Stimulated activated CD4-positive, alpha-beta T cell treated with anti-CD3 and anti-CD28 coated beads, Interleukin-1b, Interleukin-23, amount 100 ng/mL, for 48 hours (primary cell): Measurements from ENCODE around the gene SLMAP.

Source experiments
- DNase-seq: peaks from one replicate; pipeline ENCODE4 v3.0.0-alpha.2; 2020

SLMAP gene

DNA sequence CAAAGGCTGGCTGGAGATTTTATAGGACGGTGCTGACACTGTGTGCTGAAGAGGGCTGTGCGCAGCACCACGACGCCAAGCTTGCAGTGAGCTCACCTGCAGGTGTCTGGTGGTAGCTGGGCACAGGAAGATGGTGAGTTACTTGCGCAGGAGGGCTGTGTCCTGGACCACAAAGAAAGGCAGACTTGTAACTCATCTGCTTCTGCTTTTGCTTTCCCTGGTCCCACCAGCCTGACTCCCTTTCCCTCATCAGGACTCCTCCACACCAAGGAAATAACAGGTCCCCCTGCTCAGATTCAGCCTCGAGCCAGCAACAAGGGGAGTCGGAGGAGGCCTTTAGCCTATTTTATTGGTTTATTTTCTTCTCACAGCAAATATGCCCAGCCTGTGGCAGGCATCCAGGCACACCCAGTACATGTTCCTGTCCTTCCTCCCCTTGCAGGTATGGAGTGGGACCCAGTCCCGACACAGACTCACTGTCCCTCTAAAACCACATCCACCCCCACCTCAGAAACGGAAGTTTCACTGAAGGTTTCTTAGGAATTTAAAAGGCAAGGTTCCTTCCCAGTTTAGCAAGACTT, 216.5 kb downstream of the SLMAP start:
- no peak for DNase-seq

- DNase-seq: no peak
These were observed 217.8 kb downstream of the SLMAP start for GRCh38 chr3:57973715-57974477.

DNA sequence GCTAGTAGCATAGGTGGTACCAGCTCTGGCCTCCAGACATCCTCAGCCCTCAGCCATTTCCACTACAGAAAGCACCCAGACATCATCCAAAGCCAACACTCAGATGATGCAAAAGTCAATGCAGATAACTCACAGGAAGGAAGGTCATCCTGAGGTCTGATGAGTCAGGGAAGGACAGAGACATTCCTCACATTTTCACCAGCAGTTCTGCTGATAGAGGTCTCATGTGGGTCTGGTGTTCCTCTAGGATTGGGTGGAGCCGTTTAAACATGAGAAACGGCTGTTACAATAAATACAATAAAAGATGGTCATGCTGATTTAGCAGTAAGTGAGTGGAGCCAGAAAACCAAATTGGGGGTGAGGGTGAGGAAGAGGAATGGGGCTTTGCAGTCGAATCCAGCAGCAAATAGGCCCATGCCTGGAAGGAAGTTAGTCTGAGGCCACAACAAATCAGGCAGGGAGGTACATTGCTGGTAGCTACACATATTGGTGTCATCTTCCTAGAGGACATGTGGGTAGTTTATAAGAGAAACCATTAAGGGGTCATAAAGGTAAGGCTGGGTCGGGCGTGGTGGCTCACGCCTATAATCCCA, 218.8 kb downstream of the SLMAP start:
- no peak for DNase-seq

GRCh38 chr3:57977818-57978235, 221.7 kb downstream of the SLMAP start:
- DNase-seq: no peak

- DNase-seq: no peak
These were observed 222.2 kb downstream of the SLMAP start for GRCh38 chr3:57978316-57978715.
